HG03342 (cell line): ENCODE results near the gene SLC7A14.

Experiments used
- ATAC-seq: cut with Tn5 transposase; IDR thresholded peaks from one replicate; pipeline ENCODE4 v1.9.1; 2021; ENCODE audit warnings: mild to moderate bottlenecking, moderate library complexity; ENCODE audit not compliant: unreplicated experiment

SLC7A14 gene

GRCh38 chr3:170585937-170586310 is at the start of gene SLC7A14:
TSS of gene SLC7A14 (minus strand) at chr3:170586075. CDS start at chr3:170526936, 59,139 bp downstream.
- ATAC-seq: no peak

GRCh38 chr3:170635385-170635735 is 49.5 kb upstream of the SLC7A14 start:
- ATAC-seq: no peak

DNA sequence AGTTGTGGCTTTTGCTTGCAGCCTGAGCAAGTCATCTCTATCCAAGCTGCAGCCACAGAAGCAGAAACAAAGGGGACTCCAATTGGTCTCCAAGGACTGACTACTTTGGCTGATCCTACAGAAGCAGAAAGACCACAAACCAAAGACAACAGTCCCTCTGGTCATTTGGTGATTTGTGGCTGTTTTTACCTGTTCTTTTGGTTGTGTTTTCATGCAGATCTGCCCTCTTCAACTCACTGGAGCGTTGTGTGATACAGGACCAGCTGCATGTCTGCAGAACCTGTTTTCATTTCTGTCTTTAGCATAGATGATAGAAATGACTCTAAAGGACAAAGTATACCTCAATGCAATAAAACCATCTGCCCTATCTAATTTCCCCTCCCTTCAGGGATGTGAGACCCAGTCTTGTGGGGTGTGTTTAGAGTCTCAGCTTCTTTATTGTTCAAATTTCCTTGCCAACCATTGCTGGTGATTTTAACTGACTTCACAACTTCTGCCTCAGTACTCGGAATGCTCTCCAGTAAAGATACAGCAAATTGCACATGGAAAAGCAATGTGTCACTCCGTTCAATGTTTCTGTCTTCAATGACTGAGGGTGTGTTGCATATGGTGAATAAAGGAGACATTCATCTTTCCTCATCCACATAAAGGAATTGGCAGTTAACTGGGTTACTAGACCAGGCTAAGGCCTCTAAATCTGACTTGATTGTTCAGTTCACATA is 48.9 kb upstream of the SLC7A14 start:
- ATAC-seq: peak; percentile 71

DNA sequence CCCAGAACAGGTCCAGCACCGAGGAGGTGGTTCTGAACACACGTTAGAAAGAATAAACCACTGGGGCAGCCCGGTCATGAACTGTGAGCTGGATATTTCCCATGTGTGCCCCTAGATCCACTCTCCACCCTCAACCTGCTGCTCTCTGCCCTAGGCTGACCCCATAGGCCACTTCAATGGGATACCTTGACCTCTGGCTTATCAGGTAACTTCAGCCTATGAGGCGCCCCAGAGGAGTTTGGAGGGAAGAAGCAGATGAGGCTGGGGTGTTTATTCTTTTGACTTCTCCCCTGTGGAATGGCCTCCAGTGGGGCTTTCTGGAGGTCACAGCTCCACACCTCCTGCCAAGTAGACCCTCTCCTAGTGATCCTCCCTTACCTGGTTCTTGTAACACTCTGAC is 47.7 kb upstream of the SLC7A14 start:
- no peak for ATAC-seq

DNA sequence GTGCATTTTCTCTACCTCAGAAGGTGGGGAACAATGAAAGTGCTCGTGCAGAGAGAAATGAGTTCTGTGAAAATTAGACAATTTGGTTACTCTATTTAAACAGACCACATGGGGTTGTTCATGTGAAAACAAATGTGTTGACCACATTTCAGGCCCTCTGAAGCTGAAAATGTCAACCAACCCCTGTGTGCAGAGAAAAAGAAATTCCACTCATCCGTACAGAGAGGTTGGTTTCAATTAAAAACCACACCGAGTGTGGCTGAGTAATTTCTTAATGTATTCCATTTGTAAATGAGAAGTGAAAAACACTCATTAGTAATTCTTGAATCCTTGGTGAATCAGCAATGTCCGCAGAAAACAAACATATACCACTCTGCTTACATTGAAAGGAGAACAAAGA is 46.9 kb upstream of the SLC7A14 start:
- peak; percentile 77 for ATAC-seq

DNA sequence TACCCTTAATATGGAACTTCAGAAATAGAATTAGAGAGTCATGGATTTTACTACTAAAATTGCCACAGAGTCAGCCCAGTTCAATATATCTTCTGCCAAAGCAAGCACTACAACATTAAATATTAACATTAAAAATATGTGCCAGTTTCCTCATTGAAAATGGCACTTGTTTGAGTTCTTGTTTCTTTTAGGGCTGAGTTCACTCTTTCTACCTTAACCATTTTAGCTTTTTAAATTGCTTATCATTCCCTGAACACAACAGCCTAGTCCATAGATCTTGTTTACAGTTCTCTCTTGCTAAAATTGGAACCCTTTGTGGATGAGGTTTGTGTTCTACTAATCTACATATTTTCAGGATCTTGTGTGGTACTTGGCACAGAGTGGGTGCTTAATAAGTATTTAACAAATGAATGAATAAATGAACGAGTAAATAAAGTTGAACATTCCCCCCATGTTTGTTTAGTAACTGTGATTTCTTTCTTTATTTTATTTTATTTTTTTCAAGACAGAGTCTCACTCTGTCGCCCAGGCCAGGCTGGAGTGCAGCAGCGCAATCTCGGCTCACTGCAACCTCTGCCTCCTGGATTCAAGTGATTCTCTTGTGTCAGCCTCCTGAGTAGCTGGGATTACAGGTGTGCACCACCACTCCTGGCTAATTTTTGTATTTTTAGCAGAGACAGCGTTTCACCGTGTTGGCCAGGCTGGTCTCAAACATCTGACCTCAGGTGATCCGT is 46.0 kb upstream of the SLC7A14 start:
- no peak for ATAC-seq

DNA sequence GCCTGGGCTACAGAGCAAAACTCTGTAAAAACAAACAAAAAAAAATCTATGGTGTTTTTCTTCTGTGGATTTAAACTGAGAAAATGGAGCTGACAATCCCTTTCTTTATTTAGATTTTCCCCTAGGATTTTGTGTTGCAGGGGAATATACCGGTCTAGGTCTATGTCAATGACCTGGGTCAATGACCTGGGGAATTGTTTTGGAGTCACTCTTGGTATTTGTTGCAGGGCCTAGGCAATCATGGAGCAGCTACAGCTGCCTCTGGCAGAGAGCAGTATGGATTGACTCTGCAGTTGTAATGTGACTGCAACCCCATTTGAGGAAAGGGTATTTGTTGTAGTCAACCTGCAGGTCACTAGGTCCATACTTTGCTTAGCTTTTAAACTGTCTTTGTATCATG is 37.6 kb upstream of the SLC7A14 start:
- no peak for ATAC-seq

GRCh38 chr3:170622369-170623159 is 36.7 kb upstream of the SLC7A14 start:
- no peak for ATAC-seq

GRCh38 chr3:170621256-170621655 is 35.4 kb upstream of the SLC7A14 start:
- no peak for ATAC-seq

- ATAC-seq: no peak
These were observed 28.5 kb upstream of the SLC7A14 start for GRCh38 chr3:170614214-170614966.

DNA sequence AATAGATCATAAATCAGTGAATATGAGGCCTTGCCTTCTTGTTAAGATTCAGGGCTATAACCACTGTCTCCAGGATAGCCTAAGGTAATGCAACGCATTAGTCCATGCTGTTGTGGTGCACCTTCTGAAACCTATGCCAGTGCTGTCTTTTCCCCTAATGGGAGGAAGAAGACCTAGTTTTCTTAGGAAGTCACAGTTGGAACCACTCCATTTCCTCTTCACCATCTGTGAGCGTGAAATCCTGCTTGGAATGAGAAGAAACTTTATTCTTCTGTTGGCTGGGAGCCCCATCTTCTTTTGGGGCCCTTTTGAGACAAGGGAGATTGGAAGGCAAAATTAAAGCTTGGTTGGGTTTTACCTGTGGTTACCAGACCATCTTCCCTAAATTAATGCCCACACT is 25.9 kb upstream of the SLC7A14 start:
- ATAC-seq: no peak

DNA sequence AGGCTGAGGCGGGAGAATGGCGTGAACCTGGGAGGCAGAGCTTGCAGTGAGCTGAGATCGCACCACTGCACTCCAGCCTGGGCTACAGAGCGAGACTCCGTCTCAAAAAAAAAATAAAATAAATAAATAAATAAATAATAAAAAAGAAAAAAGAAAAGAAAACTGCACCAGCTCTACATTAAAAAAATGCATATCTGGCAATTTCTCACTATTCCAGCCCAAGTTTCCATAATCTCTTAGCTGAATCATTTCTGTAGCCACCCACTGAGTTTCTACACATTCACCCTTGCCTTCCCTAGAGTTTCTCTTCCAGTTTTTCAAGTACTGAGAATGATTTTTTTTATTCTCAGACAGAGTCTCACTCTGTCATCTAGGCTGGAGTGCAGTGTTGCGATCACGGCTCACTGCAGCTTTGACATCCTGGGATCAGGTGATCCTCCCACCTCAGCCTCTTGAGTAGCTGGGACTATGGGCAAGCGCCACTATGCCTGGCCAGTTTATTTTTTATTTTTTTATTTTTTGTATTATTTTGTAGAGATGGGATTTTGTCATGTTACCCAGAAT is 24.5 kb upstream of the SLC7A14 start:
- ATAC-seq: no peak

DNA sequence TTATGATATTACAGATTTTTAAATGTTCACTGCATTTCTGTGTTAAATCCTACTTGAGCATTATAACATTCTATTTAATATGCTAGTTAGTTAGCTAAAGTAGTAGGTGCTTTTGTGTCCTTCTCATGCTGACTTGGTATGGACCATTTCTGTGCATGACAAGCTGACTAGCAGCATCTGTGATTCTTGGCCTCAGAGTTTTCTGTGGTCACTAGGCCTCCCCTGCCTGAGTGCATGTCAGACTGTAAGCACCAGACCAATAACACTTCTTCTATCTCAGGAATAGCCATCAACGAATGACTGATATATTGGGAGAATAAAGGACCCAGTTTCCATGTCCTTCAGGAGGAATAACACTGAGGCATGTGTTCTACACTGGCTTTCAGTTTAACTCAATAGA is 22.6 kb upstream of the SLC7A14 start:
- ATAC-seq: no peak

DNA sequence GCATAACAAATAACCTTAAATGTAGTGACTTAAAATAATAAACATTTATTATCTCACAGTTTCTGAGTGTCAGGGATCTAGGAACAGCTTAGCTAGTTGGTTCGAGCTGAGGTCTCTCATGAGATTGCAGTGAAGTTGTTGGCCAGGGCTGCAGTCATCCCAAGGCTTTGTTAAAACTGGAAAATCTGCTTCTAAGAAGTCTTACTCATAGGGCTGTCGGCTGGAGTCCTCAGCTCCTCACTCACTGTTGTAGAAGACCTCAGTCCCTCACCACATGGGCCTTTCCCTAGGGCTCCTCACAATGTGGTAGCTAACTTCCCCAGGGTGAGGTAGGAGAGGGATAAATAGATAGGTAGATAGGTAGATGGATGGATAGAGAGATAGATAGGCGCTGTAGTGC is 20.8 kb upstream of the SLC7A14 start:
- ATAC-seq: no peak

- no peak for ATAC-seq
These were observed 19.6 kb upstream of the SLC7A14 start for GRCh38 chr3:170605490-170605889.

DNA sequence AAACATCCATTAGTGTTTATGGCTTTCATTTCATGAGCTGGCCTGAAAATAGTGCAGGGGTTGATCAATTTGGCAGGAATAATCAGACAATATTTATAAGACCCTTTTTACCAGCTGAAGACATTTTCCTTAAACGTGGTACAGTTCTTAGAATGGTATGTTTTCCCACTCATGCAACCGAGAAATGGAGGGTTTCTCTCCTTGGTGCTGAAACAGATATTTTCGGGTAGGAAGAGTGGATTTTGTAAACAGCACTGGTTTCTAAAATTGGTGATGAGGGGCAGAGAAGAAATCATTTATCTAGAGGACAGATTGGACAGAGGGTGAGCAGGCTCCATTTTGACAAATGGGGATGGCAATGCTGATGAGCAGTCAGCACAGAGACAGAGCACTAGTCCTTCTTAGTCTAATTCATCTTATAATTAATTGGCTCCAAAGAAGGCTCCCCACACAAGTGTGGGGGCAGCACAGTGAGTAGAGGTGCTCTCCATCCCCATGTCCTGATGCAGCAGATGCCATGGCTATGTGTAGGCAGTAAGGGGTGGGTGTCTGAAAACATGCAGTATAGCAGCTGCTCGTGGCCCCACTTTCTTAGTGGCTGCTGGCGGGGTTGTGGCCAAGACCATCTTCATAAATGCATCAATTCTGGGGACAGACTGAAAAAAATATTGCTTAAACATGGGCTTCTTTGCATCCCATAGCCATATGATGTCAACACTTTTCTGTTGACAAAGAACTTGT is 18.1 kb upstream of the SLC7A14 start:
- no peak for ATAC-seq

GRCh38 chr3:170602556-170602955 is 16.7 kb upstream of the SLC7A14 start:
- no peak for ATAC-seq

GRCh38 chr3:170600005-170600624 is 14.2 kb upstream of the SLC7A14 start:
- no peak for ATAC-seq

DNA sequence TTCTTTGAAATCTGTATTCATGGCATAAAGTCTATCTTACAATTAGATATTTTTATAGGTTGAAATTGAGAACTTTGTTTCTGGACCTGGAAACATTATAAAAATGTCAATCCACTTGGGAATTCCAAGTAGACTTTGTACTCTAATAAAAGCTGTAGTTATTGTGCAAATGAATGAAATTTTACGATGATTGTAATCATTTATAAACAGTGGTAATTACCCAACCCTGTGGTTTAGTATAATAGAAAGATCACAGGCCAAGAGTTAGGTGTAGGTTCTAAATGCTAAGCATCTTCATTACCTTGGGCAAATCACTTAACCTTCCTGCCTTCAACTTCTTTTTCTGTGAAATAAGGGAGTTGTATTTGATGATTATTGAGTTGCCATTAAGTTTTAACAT is 13.2 kb upstream of the SLC7A14 start:
- no peak for ATAC-seq

- ATAC-seq: no peak
These were observed 12.2 kb upstream of the SLC7A14 start for GRCh38 chr3:170598091-170598502.
